Right renal cortex interstitium (tissue), 3 donors: ENCODE results near the gene TRHDE. TPM values are rescaled to one million over a fixed set of nuclear protein-coding genes. Genes with fewer than 3 reads are reported as not detected.
"Not testable (repeated sequence)": the region's sequence is repeated elsewhere in the genome, so short reads cannot be mapped to it uniquely, and the experiment has no call there.

ENCODE experiments used
- DNase-seq, 3 donors: peaks; one replicate each; pipeline ENCODE4 v3.0.0-alpha.2; 2013; ENCODE audit warnings: low read depth in 3 of 3, low spot score in 2 of 3
- polyA plus RNA-seq, 3 donors: library from polyadenylated mRNA; unstranded; fragments of 120-200 nt; gene quantifications; one replicate each; pipeline ENCODE4 v1.2.1, GENCODE V29; 2013; ENCODE audit not compliant: insufficient read length in 3 of 3

TRHDE gene
- polyA plus RNA-seq, 3 donors, result 25.8 to 28.4 (median 26.0) TPM

- DNase-seq, result no peak
These were observed 230.4 kb downstream of the TRHDE start for GRCh38 chr12:72502546-72502945.

GRCh38 chr12:72505227-72505626, 233.1 kb downstream of the TRHDE start:
- no peak for DNase-seq

GRCh38 chr12:72509891-72510290, 237.7 kb downstream of the TRHDE start:
- DNase-seq, result no peak

GRCh38 chr12:72510772-72511171, 238.6 kb downstream of the TRHDE start:
- DNase-seq, result no peak

GRCh38 chr12:72511498-72511897, 239.3 kb downstream of the TRHDE start:
- DNase-seq, result no peak

GRCh38 chr12:72511906-72512305, 239.7 kb downstream of the TRHDE start:
- DNase-seq, result no peak

GRCh38 chr12:72520044-72520678, 248.0 kb downstream of the TRHDE start:
- DNase-seq, result not testable (repeated sequence)

GRCh38 chr12:72521326-72521725, 249.2 kb downstream of the TRHDE start:
- DNase-seq, result no peak

GRCh38 chr12:72522411-72522810, 250.2 kb downstream of the TRHDE start:
- no peak for DNase-seq

- DNase-seq, result no peak
These were observed 251.6 kb downstream of the TRHDE start for GRCh38 chr12:72523754-72524153.

GRCh38 chr12:72535212-72535990, 263.2 kb downstream of the TRHDE start:
- no peak for DNase-seq

GRCh38 chr12:72540811-72541210, 268.6 kb downstream of the TRHDE start:
- no peak for DNase-seq

GRCh38 chr12:72543777-72544467, 271.8 kb downstream of the TRHDE start:
- no peak for DNase-seq

- DNase-seq, result no peak
These were observed 273.9 kb downstream of the TRHDE start for GRCh38 chr12:72546106-72546505.

- no peak for DNase-seq
These were observed 275.4 kb downstream of the TRHDE start for GRCh38 chr12:72547573-72547972.

GRCh38 chr12:72549184-72549583, 277.0 kb downstream of the TRHDE start:
- no peak for DNase-seq

- DNase-seq, result no peak
These were observed 288.0 kb downstream of the TRHDE start for GRCh38 chr12:72560003-72560769.

- no peak for DNase-seq
These were observed 298.4 kb downstream of the TRHDE start for GRCh38 chr12:72570601-72571000.

- no peak for DNase-seq
These were observed 302.0 kb downstream of the TRHDE start for GRCh38 chr12:72574138-72574537.

- no peak for DNase-seq
These were observed 306.2 kb downstream of the TRHDE start for GRCh38 chr12:72578327-72578726.

- no peak for DNase-seq
These were observed 314.3 kb downstream of the TRHDE start for GRCh38 chr12:72586456-72586855.
